Measurements from ENCODE around the gene HIVEP3.

- TF ChIP-seq REST (IDR thresholded peaks at IDR 0.05; ENCODE audit: low read depth): no peak
- TF ChIP-seq RAD21 (IDR thresholded peaks at IDR 0.05; ENCODE audit: low read depth): no peak
- TF ChIP-seq TCF12 (IDR thresholded peaks at IDR 0.05; ENCODE audit: low read depth): no peak
- no peak for TF ChIP-seq TAF1 (IDR thresholded peaks at IDR 0.05; ENCODE audit: low read depth)
- no peak for TF ChIP-seq CEBPB (IDR thresholded peaks at IDR 0.05)
- no peak for TF ChIP-seq EGR1 (IDR thresholded peaks at IDR 0.05)
- TF ChIP-seq EP300 (IDR thresholded peaks at IDR 0.05; ENCODE audit: borderline replicate concordance): no peak
- no peak for TF ChIP-seq CREB1 (IDR thresholded peaks at IDR 0.05; ENCODE audit: low read depth)
- no peak for TF ChIP-seq TEAD4 (IDR thresholded peaks at IDR 0.05)
- TF ChIP-seq MAX (IDR thresholded peaks at IDR 0.05): no peak
- no peak for TF ChIP-seq NFIC (IDR thresholded peaks at IDR 0.05)
- no peak for TF ChIP-seq ZBTB7A (IDR thresholded peaks at IDR 0.05; ENCODE audit: low read depth)
These were observed 277.8 kb downstream of the HIVEP3 start for GRCh38 chr1:41640756-41641474.
